ENCODE measurements around the gene NHEJ1. TPM values are rescaled to one million over a fixed set of nuclear protein-coding genes. Genes with fewer than 3 reads are reported as not detected.

Gene NHEJ1
- total RNA-seq, 1 experiment from 2014 or later, result 11.5 TPM

GRCh38 chr2:219168932-219169331, 8.3 kb upstream of the NHEJ1 start:
- no peaks in the 10 kb centered on the region for H3K27me3 Mint-ChIP-seq (ENCODE audit: insufficient read depth, unreplicated experiment)
- ChIA-PET POLR2A (no interaction called here), CTCF (interaction anchor here (2.2 to 9.3 kb wide), 3 partner anchors 10 to 130 kb away, joined by 11 to 82 read pairs (median 69); partner anchors contain the start of gene NHEJ1)
- H3K4me3 Mint-ChIP-seq (ENCODE audit: unreplicated experiment), result no peak overlapping the region
- intact Hi-C loops (cut with micrococcal nuclease), result no loop called here
- no peak for TF ChIP-seq CTCF (IDR thresholded peaks at IDR 0.05; ENCODE audit: unreplicated experiment)
- no peaks in the 10 kb centered on the region for H3K9me3 Mint-ChIP-seq (ENCODE audit: unreplicated experiment)
- no peak for DNase-seq (ENCODE audit: unreplicated experiment)
- peaks cover 8% of the 10 kb centered on the region for H3K4me1 Mint-ChIP-seq (ENCODE audit: insufficient read depth, unreplicated experiment)
- peaks cover 14% of the 10 kb centered on the region for H3K36me3 Mint-ChIP-seq (ENCODE audit: insufficient read depth, unreplicated experiment)
- BruUV-seq (replicated peaks), result no TSS peak
- no peak overlapping the region for H3K27ac Mint-ChIP-seq (ENCODE audit: low read depth, unreplicated experiment)

GRCh38 chr2:219168526-219168925, 7.9 kb upstream of the NHEJ1 start:
- no peak for DNase-seq (ENCODE audit: unreplicated experiment)
- H3K36me3 Mint-ChIP-seq (ENCODE audit: insufficient read depth, unreplicated experiment), result peaks cover 10% of the 10 kb centered on the region
- ChIA-PET CTCF (interaction anchor here (9.3 kb wide), 2 partner anchors 9 to 125 kb away, joined by 69 to 82 read pairs; partner anchors contain the start of gene NHEJ1), POLR2A (no interaction called here)
- intact Hi-C loops (cut with micrococcal nuclease), result no loop called here
- TF ChIP-seq CTCF (IDR thresholded peaks at IDR 0.05; ENCODE audit: unreplicated experiment), result no peak
- H3K9me3 Mint-ChIP-seq (ENCODE audit: unreplicated experiment), result no peaks in the 10 kb centered on the region
- peaks cover 8% of the 10 kb centered on the region for H3K4me1 Mint-ChIP-seq (ENCODE audit: insufficient read depth, unreplicated experiment)
- no peak overlapping the region for H3K4me3 Mint-ChIP-seq (ENCODE audit: unreplicated experiment)
- no TSS peak for BruUV-seq (replicated peaks)
- no peaks in the 10 kb centered on the region for H3K27me3 Mint-ChIP-seq (ENCODE audit: insufficient read depth, unreplicated experiment)
- no peak overlapping the region for H3K27ac Mint-ChIP-seq (ENCODE audit: low read depth, unreplicated experiment)

- H3K4me1 Mint-ChIP-seq (ENCODE audit: insufficient read depth, unreplicated experiment), result peaks cover 8% of the 10 kb centered on the region
- no peaks in the 10 kb centered on the region for H3K27me3 Mint-ChIP-seq (ENCODE audit: insufficient read depth, unreplicated experiment)
- no peak overlapping the region for H3K4me3 Mint-ChIP-seq (ENCODE audit: unreplicated experiment)
- intact Hi-C loops (cut with micrococcal nuclease), result no loop called here
- ChIA-PET CTCF (interaction anchor here (9.3 kb wide), 1 partner anchor 9 kb away, joined by 82 read pairs; the partner anchor contains the start of gene NHEJ1), POLR2A (interaction anchor here (0.7 to 2.1 kb wide), 2 partner anchors 8 to 69 kb away, joined by 3 to 9 read pairs; partner anchors contain the start of gene CNPPD1)
- no peak for TF ChIP-seq CTCF (IDR thresholded peaks at IDR 0.05; ENCODE audit: unreplicated experiment)
- no peak overlapping the region for H3K27ac Mint-ChIP-seq (ENCODE audit: low read depth, unreplicated experiment)
- no TSS peak for BruUV-seq (replicated peaks)
- peaks cover 10% of the 10 kb centered on the region for H3K36me3 Mint-ChIP-seq (ENCODE audit: insufficient read depth, unreplicated experiment)
- DNase-seq (ENCODE audit: unreplicated experiment), result no peak
- no peaks in the 10 kb centered on the region for H3K9me3 Mint-ChIP-seq (ENCODE audit: unreplicated experiment)
Observed at GRCh38 chr2:219167997-219168396, 7.4 kb upstream of the NHEJ1 start.

GRCh38 chr2:219165058-219165911, 4.7 kb upstream of the NHEJ1 start:
- peaks cover 8% of the 10 kb centered on the region for H3K4me1 Mint-ChIP-seq (ENCODE audit: insufficient read depth, unreplicated experiment)
- DNase-seq (ENCODE audit: unreplicated experiment), result no peak
- CTCF ChIA-PET, result interaction anchor here (0.6 to 1.7 kb wide), 7 partner anchors 9 to 186 kb away, joined by 3 to 9 read pairs (median 4); partner anchors contain the start of genes GLB1L and STK16
- intact Hi-C loops (cut with micrococcal nuclease), result no loop called here
- BruUV-seq (replicated peaks), result no TSS peak
- H3K36me3 Mint-ChIP-seq (ENCODE audit: insufficient read depth, unreplicated experiment), result no peaks in the 10 kb centered on the region
- no peaks in the 10 kb centered on the region for H3K9me3 Mint-ChIP-seq (ENCODE audit: unreplicated experiment)
- H3K27ac Mint-ChIP-seq (ENCODE audit: low read depth, unreplicated experiment), result no peak overlapping the region
- POLR2A ChIA-PET, result interaction anchor here (0.6 kb wide), 1 partner anchor 64 kb away, joined by 3 read pairs; no protein-coding TSS in a partner anchor
- H3K4me3 Mint-ChIP-seq (ENCODE audit: unreplicated experiment), result no peak overlapping the region
- TF ChIP-seq CTCF (IDR thresholded peaks at IDR 0.05; ENCODE audit: unreplicated experiment), result no peak
- no peaks in the 10 kb centered on the region for H3K27me3 Mint-ChIP-seq (ENCODE audit: insufficient read depth, unreplicated experiment)
